HepG2 (cell line): Measurements from ENCODE around the gene ZNF17. TPM values are rescaled to one million over a fixed set of nuclear protein-coding genes. Genes with fewer than 3 reads are reported as not detected.
A peak's percentile ranks its signal among the peaks of the same experiment; 100 is the strongest.

Experiments used
- ARNT2 ChIP-seq: sonication (generic); formaldehyde crosslinking; IDR thresholded peaks from 2 replicates; pipeline ENCODE4 v1.8.0; 2022; ENCODE audit warnings: mild to moderate bottlenecking, low read depth, missing genetic modification reagents, moderate library complexity
- ATF5 ChIP-seq: sonication (generic); formaldehyde crosslinking; IDR thresholded peaks from 2 replicates; pipeline ENCODE4 v1.4.0; 2020; ENCODE audit warnings: mild to moderate bottlenecking, low read depth, missing genetic modification reagents
- CAMTA2 ChIP-seq: sonication (generic); formaldehyde crosslinking; IDR thresholded peaks from 2 replicates; pipeline ENCODE4 v1.4.0; 2020; ENCODE audit warnings: mild to moderate bottlenecking, missing genetic modification reagents, borderline replicate concordance
- CBX5 ChIP-seq: sonication (generic); formaldehyde crosslinking; IDR thresholded peaks from 2 replicates; pipeline ENCODE4 v1.4.0; 2020; ENCODE audit warnings: missing genetic modification reagents, borderline replicate concordance
- E2F1 ChIP-seq: sonication (generic); formaldehyde crosslinking; IDR thresholded peaks from 2 replicates; pipeline ENCODE4 v1.5.0; 2020; ENCODE audit warnings: missing genetic modification reagents
- ELF3 ChIP-seq: IDR thresholded peaks from 2 replicates; pipeline ENCODE4 v1.6.1; 2016; ENCODE audit warnings: missing genetic modification reagents, missing compliant biosample characterization
- GMEB1 ChIP-seq: sonication (generic); formaldehyde crosslinking; IDR thresholded peaks from 2 replicates; pipeline ENCODE4 v1.5.1; 2020; ENCODE audit warnings: missing genetic modification reagents, mild to moderate bottlenecking, borderline replicate concordance
- GZF1 ChIP-seq: sonication (generic); formaldehyde crosslinking; IDR thresholded peaks from 2 replicates; pipeline ENCODE4 v1.5.1; 2020; ENCODE audit warnings: mild to moderate bottlenecking, missing genetic modification reagents
- HDAC6 ChIP-seq: fragments of 200-600 bp; sonication (generic); IDR thresholded peaks from 2 replicates; pipeline ENCODE4 v1.7.0; 2017; ENCODE audit warnings: mild to moderate bottlenecking, antibody characterized with exemption, low read length, low read depth
- IRF2 ChIP-seq: IDR thresholded peaks from 2 replicates; pipeline ENCODE4 v1.6.1; 2018; ENCODE audit warnings: missing genetic modification reagents, missing compliant biosample characterization
- JUNB ChIP-seq: sonication (generic); formaldehyde crosslinking; IDR thresholded peaks from 2 replicates; pipeline ENCODE4 v1.8.0; 2022; ENCODE audit warnings: missing genetic modification reagents, mild to moderate bottlenecking, borderline replicate concordance
- LBX2 ChIP-seq: sonication (generic); formaldehyde crosslinking; IDR thresholded peaks from 2 replicates; pipeline ENCODE4 v1.5.0; 2020; ENCODE audit warnings: missing genetic modification reagents, mild to moderate bottlenecking, borderline replicate concordance
- MAFF ChIP-seq: IDR thresholded peaks from 2 replicates; pipeline ENCODE4 v1.6.1; 2011; ENCODE audit warnings: low read depth, low read length, improper control_type of control experiment
- MLLT10 ChIP-seq: sonication (generic); formaldehyde crosslinking; IDR thresholded peaks from 2 replicates; pipeline ENCODE4 v1.4.0; 2020; ENCODE audit warnings: missing genetic modification reagents
- RBFOX2 ChIP-seq: fragments of 200-400 bp; formaldehyde crosslinking; IDR thresholded peaks from 2 replicates; pipeline ENCODE4 v1.6.1; 2017; ENCODE audit warnings: low read depth, mild to moderate bottlenecking, low read length
- REL ChIP-seq: sonication (generic); formaldehyde crosslinking; conservative IDR thresholded peaks from 2 replicates; pipeline ENCODE4 v1.8.0; 2022; ENCODE audit warnings: mild to moderate bottlenecking, missing genetic modification reagents, moderate library complexity
- SNAPC2 ChIP-seq: sonication (generic); formaldehyde crosslinking; IDR thresholded peaks from 2 replicates; pipeline ENCODE4 v1.8.1; 2022; ENCODE audit warnings: mild to moderate bottlenecking, missing genetic modification reagents
- SP2 ChIP-seq: sonication (generic); formaldehyde crosslinking; IDR thresholded peaks from 2 replicates; pipeline ENCODE4 v1.5.1; 2020; ENCODE audit warnings: mild to moderate bottlenecking, missing genetic modification reagents
- STAG1 ChIP-seq: sonication (generic); formaldehyde crosslinking; IDR thresholded peaks from 2 replicates; pipeline ENCODE4 v1.4.0; 2020; ENCODE audit warnings: missing genetic modification reagents
- ZNF317 ChIP-seq: sonication (generic); formaldehyde crosslinking; IDR thresholded peaks from 2 replicates; pipeline ENCODE4 v1.5.0; 2020; ENCODE audit warnings: mild to moderate bottlenecking, missing genetic modification reagents
- ZNF513 ChIP-seq: sonication (generic); formaldehyde crosslinking; conservative IDR thresholded peaks from 2 replicates; pipeline ENCODE4 v1.5.0; 2020; ENCODE audit warnings: missing genetic modification reagents
- polyA plus RNA-seq, 8 experiments: library from polyadenylated mRNA; depleted of rRNA in 3 of 8; stranded (reverse) in 7 of 8; unstranded in 1 of 8; fragments of >200 nt; fragmentation: Illumina TruSeq in 4 of 8; extraction: Trizol in 4 of 8; gene quantifications; 2 replicates each; pipeline versions ENCODE4 v1.2.1 to v1.2.3, GENCODE V29; 2011 to 2016; ENCODE audit warnings: low read depth in 4 of 8, missing spikeins in 1 of 8, mixed read lengths in 1 of 8; ENCODE audit not compliant: insufficient read depth in 1 of 8
- total RNA-seq, 5 experiments: library from RNA; depleted of rRNA; stranded (reverse); fragments of >200 nt; fragmentation: Illumina TruSeq; extraction: Trizol; gene quantifications; 2 replicates each; pipeline ENCODE4 v1.2.3, GENCODE V29; 2016; ENCODE audit warnings: low read depth in 1 of 5

Gene ZNF17
- total and polyA plus RNA-seq, 2 of the 13 experiments (the other 11 are each of a cell fraction or from before 2014, with no cell fraction given), result 3.7 to 10.1 TPM

- TF ChIP-seq GMEB1 (CRISPR knock-in tag) (peak; percentile 100), CAMTA2 (CRISPR knock-in tag) (no peak), CBX5 (peak; percentile 59; the same call in 1 of the 2 replicates), ELF3 (CRISPR knock-in tag) (peak; percentile 88), ZNF317 (CRISPR knock-in tag) (no peak), LBX2 (CRISPR knock-in tag) (no peak), IRF2 (peak; percentile 83), GZF1 (no peak; the same call in 1 of the 2 replicates), ARNT2 (peak; percentile 77), REL (CRISPR knock-in tag) (no peak), SNAPC2 (CRISPR knock-in tag) (no peak), HDAC6 (no peak), ZNF513 (CRISPR knock-in tag) (no peak), MAFF (no peak), RBFOX2 (no peak), STAG1 (CRISPR knock-in tag) (no peak), JUNB (CRISPR knock-in tag) (no peak), E2F1 (CRISPR knock-in tag) (0 out of 2 replicates have a peak, but pooled peaks have one; percentile 22), ATF5 (CRISPR knock-in tag) (0 out of 2 replicates have a peak, but pooled peaks have one; percentile 78), MLLT10 (CRISPR knock-in tag) (no peak), SP2 (CRISPR knock-in tag) (peak; percentile 97)
These were observed 47.8 kb upstream of the ZNF17 start, which contains the start of the genes TRAPPC2B and ZNF547 (continued) for GRCh38 chr19:57362997-57363687.
